Left forelimb (tissue), 1 donor: Measurements from ENCODE around the gene GIMAP1.
"Not testable (repeated sequence)": the region's sequence is repeated elsewhere in the genome, so short reads cannot be mapped to it uniquely, and the experiment has no call there.

Source experiments
- DNase-seq: peaks from one replicate; pipeline ENCODE4 v3.0.0-alpha.2; 2018; ENCODE audit warnings: low spot score

Gene GIMAP1

GRCh38 chr7:150716368-150716767, at the start of gene GIMAP1:
TSS of gene GIMAP1 (plus strand) at chr7:150716613. CDS start at chr7:150719048, 2,435 bp downstream.
- no peak for DNase-seq

- DNase-seq = no peak
These were observed 47.9 kb upstream of the GIMAP1 start for GRCh38 chr7:150668472-150668911.

GRCh38 chr7:150668977-150669376, 47.4 kb upstream of the GIMAP1 start:
- DNase-seq = no peak

- DNase-seq = not testable (repeated sequence)
These were observed 44.4 kb upstream of the GIMAP1 start for GRCh38 chr7:150671798-150672585.

GRCh38 chr7:150675714-150676113, 40.7 kb upstream of the GIMAP1 start:
- no peak for DNase-seq

GRCh38 chr7:150676276-150676675, 40.1 kb upstream of the GIMAP1 start:
- not testable (repeated sequence) for DNase-seq

- DNase-seq = not testable (repeated sequence)
These were observed 39.6 kb upstream of the GIMAP1 start for GRCh38 chr7:150676854-150677253.

GRCh38 chr7:150678601-150679000, 37.8 kb upstream of the GIMAP1 start:
- DNase-seq = not testable (repeated sequence)

- not testable (repeated sequence) for DNase-seq
These were observed 36.0 kb upstream of the GIMAP1 start for GRCh38 chr7:150680364-150680763.

- DNase-seq = no peak
These were observed 31.0 kb upstream of the GIMAP1 start, which contains the start of gene GIMAP2 for GRCh38 chr7:150685219-150686029. TSS of gene GIMAP2 (plus strand) at chr7:150685706. CDS start at chr7:150687060, 1,354 bp downstream.

GRCh38 chr7:150686030-150686631, 30.3 kb upstream of the GIMAP1 start:
- no peak for DNase-seq

GRCh38 chr7:150688630-150689029, 27.8 kb upstream of the GIMAP1 start:
- no peak for DNase-seq

GRCh38 chr7:150695654-150696053, 20.8 kb upstream of the GIMAP1 start:
- DNase-seq = no peak

GRCh38 chr7:150703209-150703608, 13.2 kb upstream of the GIMAP1 start:
- no peak for DNase-seq

GRCh38 chr7:150715293-150715692, 1.1 kb upstream of the GIMAP1 start:
- no peak for DNase-seq

- no peak for DNase-seq
These were observed 675 bp upstream of the GIMAP1 start for GRCh38 chr7:150715738-150716137.

- no peak for DNase-seq
These were observed 526 bp downstream of the GIMAP1 start for GRCh38 chr7:150716939-150717338.

- no peak for DNase-seq
These were observed 1.5 kb downstream of the GIMAP1 start for GRCh38 chr7:150717814-150718420.

GRCh38 chr7:150719436-150719835, 3.0 kb downstream of the GIMAP1 start:
- DNase-seq = no peak

GRCh38 chr7:150719960-150720891, 3.8 kb downstream of the GIMAP1 start:
- no peak for DNase-seq

- DNase-seq = no peak
These were observed 5.6 kb downstream of the GIMAP1 start for GRCh38 chr7:150721970-150722373.
